Nephron progenitor cell (in vitro differentiated cells): ENCODE measurements around the gene B3GLCT.

Experiments used
- DNase-seq: peaks from one replicate; pipeline ENCODE4 v3.0.0; 2021
- H3K27ac Mint-ChIP-seq: 2 replicates; pipeline ENCODE4 v1.8.0; 2021; ENCODE audit warnings: mild to moderate bottlenecking, moderate library complexity, mixed read lengths
- H3K27me3 Mint-ChIP-seq: 2 replicates; pipeline ENCODE4 v1.8.0; 2021; ENCODE audit warnings: mild to moderate bottlenecking, low read depth, mixed read lengths; ENCODE audit not compliant: poor library complexity
- H3K36me3 Mint-ChIP-seq: 2 replicates; pipeline ENCODE4 v1.8.0; 2021; ENCODE audit warnings: low read depth, mixed read lengths
- H3K4me1 Mint-ChIP-seq: 2 replicates; pipeline ENCODE4 v1.8.0; 2021; ENCODE audit warnings: mixed read lengths
- H3K4me3 Mint-ChIP-seq: 2 replicates; pipeline ENCODE4 v1.8.0; 2021; ENCODE audit warnings: mild to moderate bottlenecking, moderate library complexity, mixed read lengths
- H3K9me3 Mint-ChIP-seq: 2 replicates; pipeline ENCODE4 v1.8.0; 2021; ENCODE audit warnings: mild to moderate bottlenecking, moderate library complexity, mixed read lengths
- CTCF ChIP-seq: fragments of 200-600 bp; sonication (generic); IDR thresholded peaks from 2 replicates; pipeline ENCODE4 v1.5.0; 2021; ENCODE audit warnings: antibody characterized with exemption

Gene B3GLCT

DNA sequence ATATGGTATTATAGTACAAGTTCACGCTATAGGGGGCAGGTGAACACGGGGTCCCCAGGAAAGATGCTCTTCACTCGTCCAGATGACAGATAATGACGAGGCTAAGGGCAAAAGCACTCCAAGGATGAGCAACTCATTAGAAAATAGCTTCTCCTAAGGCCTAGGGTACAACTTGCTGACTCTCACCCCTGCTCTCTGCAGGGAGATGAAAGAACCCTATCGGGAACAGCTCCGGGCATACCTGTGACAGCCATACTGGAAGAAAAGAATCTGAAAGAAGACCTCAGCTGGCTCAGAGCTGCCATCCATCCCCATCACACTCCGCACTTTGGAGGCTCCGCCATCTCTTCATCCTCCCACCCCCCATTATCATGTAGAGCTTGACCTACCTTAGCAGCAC, 20.5 kb upstream of the B3GLCT start:
- H3K9me3 Mint-ChIP-seq: peaks cover 28% of the 10 kb centered on the region
- no peak overlapping the region for H3K4me3 Mint-ChIP-seq
- TF ChIP-seq CTCF: no peak

DNA sequence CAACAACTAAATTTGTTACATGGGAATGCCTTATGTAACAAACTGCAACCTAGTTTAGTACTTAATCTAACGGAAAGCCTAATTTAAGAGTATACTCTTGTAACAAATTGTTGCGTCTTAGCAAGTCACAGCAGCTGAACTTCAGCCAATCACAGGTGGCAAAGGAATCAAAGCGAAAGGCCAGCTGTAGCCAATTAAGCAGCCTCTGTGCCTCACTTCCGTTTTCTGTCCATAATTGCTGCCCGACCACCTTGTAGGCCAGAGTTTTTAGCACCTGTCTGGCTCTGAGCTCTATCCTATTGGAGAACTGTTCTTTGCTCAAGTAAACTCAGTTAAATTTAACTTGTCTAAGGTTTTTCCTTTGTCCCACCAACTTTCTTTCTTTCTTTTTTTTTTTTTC, 20.0 kb upstream of the B3GLCT start:
- Mint-ChIP-seq H3K27me3 (peaks cover 7% of the 10 kb centered on the region), H3K36me3 (peaks cover 9% of the 10 kb centered on the region)

More for the DNA sequence above, 20.5 kb upstream of the B3GLCT start:
- Mint-ChIP-seq H3K27ac (no peak overlapping the region), H3K36me3 (peaks cover 9% of the 10 kb centered on the region), H3K4me1 (peaks cover 27% of the 10 kb centered on the region), H3K27me3 (peaks cover 7% of the 10 kb centered on the region)
- DNase-seq: no peak

GRCh38 chr13:31182987-31183386, 16.8 kb upstream of the B3GLCT start:
- Mint-ChIP-seq H3K36me3 (peaks cover 5% of the 10 kb centered on the region), H3K27me3 (no peaks in the 10 kb centered on the region), H3K4me1 (peaks cover 10% of the 10 kb centered on the region), H3K27ac (no peak overlapping the region), H3K4me3 (no peak overlapping the region), H3K9me3 (peaks cover 25% of the 10 kb centered on the region)
- no peak for TF ChIP-seq CTCF
- DNase-seq: no peak

More for the DNA sequence above, 20.0 kb upstream of the B3GLCT start:
- H3K4me3 Mint-ChIP-seq: no peak overlapping the region
- TF ChIP-seq CTCF: no peak
- DNase-seq: no peak
- H3K9me3 Mint-ChIP-seq: peaks cover 28% of the 10 kb centered on the region
- H3K27ac Mint-ChIP-seq: no peak overlapping the region
- H3K4me1 Mint-ChIP-seq: peaks cover 26% of the 10 kb centered on the region

DNA sequence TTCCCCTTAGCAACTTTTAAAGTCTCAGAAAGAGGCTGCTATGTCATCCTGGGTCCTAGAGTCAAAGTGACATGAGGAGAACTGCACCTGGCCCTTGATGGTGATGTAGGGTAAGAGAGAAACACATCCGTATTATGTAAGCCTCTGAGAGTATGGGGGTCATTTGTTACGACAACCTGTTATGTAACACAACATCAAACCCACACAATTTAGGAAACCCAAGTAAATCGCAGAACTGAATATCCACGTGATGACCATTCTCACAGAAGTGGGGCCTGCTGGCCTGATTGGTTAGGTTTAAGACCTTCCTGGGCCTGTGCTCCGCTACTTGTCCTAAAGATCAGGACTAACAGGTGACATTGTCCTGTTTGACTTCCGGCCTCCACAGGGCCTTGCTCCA, 15.3 kb upstream of the B3GLCT start:
- H3K27me3 Mint-ChIP-seq: no peaks in the 10 kb centered on the region
- TF ChIP-seq CTCF: no peak
- H3K27ac Mint-ChIP-seq: no peak overlapping the region
- H3K4me3 Mint-ChIP-seq: no peak overlapping the region
- H3K36me3 Mint-ChIP-seq: peaks cover 5% of the 10 kb centered on the region
- peaks cover 17% of the 10 kb centered on the region for H3K9me3 Mint-ChIP-seq
- DNase-seq: no peak
- peaks cover 10% of the 10 kb centered on the region for H3K4me1 Mint-ChIP-seq

GRCh38 chr13:31184981-31185645, 14.7 kb upstream of the B3GLCT start:
- Mint-ChIP-seq H3K4me3 (no peak overlapping the region), H3K9me3 (peaks cover 18% of the 10 kb centered on the region), H3K36me3 (peaks cover 5% of the 10 kb centered on the region), H3K27me3 (peaks cover 4% of the 10 kb centered on the region), H3K27ac (no peak overlapping the region), H3K4me1 (peaks cover 10% of the 10 kb centered on the region)
- DNase-seq: no peak
- TF ChIP-seq CTCF: no peak

DNA sequence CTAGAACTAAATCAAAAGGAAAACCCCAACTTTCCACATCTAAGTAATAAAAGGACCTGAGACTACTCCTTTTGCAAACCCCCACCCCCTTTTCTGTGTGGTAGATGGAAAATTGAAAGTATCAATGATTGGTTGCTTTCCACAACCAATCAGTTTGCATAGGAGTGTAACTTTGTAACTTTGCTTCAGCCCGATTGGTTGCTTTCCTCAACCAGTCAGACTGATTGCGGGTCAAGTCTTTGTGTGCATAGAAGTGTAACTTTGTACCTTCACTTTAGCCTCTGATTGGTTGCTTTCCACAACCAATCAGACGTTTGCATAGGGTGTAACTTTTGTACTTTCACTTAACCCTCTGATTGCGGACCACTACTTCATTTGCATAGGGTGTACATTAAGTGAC, 8.0 kb upstream of the B3GLCT start:
- H3K27ac Mint-ChIP-seq: no peak overlapping the region
- peaks cover 4% of the 10 kb centered on the region for H3K27me3 Mint-ChIP-seq
- H3K9me3 Mint-ChIP-seq: peaks cover 10% of the 10 kb centered on the region
- no peaks in the 10 kb centered on the region for H3K36me3 Mint-ChIP-seq
- no peak for DNase-seq
- TF ChIP-seq CTCF: no peak
- H3K4me3 Mint-ChIP-seq: no peak overlapping the region
- peaks cover 4% of the 10 kb centered on the region for H3K4me1 Mint-ChIP-seq
